NCI-H2196 treated with DMSO at 0.1 percent for 48 hours (cell line): ENCODE data around the gene CNKSR2.

Source experiments
- DNase-seq: peaks from one replicate; lab custom pipeline; 2025; ENCODE audit not compliant: unreplicated experiment; lab: John Stamatoyannopoulos, UW

CNKSR2 gene

DNA sequence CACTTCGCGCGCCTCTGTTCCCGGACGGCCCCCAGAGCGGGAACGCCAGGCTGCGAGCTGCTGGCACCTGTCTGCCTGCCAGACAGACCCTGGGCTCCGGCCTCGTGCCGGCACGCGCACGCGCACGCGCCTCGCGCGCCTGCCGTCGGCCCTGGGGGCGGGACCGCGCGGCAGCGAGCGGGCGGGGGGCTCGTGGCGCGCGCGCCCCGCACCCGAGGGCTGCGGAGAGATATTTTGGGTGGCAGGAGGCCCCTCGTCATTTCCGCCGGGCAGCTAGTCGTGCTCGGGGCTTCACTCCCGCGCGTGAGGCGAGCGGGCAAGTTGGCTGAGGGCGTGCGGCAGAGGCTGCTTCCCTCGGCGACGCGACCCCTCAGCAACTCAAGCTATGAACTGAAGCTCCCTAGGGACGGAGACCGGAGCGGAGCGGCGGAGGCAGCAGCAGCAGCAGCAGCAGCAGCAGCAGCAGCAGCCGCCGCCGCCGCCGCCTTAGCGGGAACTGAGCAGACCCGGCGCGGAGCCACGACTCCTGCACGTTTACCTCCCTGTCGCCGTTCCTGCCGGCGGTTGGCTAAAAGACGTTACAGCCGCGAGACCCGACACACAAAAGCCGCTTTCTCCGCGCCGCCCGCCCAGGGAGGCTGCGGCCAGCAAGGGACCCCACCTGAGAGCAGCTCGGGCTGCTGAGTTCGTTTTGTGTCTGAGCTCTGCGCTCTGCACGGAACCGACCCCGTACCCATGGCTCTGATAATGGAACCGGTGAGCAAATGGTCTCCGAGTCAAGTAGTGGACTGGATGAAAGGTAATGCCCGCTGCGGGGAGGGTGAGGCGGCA is at the start of gene CNKSR2:
TSS of gene CNKSR2 (plus strand) at position 256 of the 831 bp plus-strand sequence. CDS start at position 736, 480 bp downstream.
- peak; percentile 46 for DNase-seq

DNA sequence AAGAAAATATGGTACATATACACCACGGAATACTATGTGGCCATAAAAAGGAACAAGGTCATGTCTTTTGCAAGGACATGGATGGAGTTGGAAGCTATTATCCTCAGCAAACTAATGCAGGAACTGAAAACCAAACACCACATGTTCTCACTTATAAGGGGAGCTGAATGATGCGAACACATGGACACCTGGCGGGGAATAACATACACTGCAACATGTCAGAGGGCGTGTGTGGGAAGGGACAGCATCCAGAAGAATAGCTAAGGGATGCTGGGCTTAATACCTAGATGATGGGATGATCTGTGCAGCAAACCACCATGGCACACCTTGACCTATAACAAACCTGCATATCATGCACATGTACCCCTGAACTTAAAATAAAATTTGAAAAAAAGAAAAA is 19.5 kb upstream of the CNKSR2 start:
- no peak for DNase-seq

DNA sequence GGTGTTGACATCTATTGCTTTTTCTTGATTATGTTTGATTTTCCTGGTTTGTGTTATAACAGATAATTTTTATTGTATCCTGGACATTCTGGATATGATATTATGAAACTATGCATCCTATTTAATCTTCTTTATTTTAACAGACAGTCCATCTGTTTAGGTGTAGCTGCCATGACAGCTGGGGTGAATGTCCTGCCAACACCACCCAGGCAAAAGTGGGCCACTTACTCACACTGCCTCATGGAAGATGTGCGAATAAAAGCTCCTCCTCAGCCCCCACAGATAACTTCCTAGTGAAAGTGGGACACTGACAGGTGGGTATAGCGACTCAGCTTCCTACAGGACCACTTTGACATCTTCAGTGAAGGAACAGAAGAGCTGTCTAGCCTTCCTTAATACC is 18.4 kb upstream of the CNKSR2 start:
- no peak for DNase-seq

DNA sequence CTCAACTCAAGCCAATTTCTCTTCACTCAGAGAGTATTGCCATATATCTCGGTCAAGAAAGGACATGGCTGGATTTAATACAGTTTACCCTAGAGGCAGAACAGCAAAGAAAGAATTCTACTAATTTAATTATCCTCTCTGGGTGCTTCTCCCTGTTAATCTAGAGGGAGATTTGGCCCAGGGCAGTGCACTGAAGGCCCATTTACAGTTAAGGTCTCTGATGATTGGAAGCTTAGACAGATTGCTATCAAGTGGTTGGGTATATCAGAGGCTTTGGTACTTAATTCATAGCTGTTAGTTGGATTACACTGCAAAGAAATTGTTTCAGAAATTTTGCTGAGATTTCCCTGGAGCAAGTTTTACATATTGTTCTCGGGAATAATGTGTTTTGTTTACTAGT is 4.6 kb upstream of the CNKSR2 start:
- DNase-seq: no peak

DNA sequence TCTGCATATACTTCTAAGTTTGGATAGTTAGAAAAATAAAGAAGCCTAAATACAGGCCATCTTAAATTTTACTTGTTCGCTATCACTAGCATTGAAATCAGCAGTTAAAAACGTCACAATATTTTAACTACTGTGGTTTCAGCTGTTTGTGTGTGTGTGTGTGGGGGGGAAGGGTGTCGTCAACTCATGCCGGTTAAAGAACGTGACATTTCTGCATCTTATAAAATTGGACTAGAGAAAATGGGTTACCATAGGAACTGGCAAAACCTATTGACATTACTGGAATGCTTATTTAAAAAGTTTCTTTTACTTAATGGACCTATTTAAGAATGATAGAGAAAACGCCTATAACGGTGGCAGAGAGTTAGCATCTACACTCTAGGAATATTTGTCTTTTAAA is 1.2 kb upstream of the CNKSR2 start:
- DNase-seq: no peak

DNA sequence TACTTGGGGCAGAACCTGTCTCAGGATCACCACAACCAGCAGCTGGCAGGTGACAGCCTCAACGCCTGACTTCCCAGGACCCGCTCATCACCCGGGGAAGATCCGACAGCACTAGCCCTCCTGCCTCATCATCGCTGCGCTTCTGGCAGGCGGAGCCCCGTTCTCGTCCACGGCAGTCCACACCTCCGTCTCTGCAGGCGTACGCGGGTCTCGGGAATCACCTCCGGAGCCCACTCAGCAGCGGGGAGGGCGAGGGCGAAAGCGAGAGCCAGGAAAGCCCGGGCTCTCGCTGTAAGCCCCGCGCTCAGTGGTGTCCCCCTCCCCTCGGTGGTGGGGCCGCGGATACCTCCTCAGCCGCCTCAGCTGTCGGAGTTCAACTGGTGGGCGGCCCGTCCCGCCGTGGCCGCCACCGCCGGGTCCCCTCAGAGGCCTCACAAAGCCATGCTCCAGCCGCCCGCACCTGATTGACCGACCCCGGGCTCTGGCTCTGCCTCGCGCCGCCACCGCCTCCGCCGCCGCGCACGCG is 518 bp upstream of the CNKSR2 start:
- peak; percentile 14 for DNase-seq

DNA sequence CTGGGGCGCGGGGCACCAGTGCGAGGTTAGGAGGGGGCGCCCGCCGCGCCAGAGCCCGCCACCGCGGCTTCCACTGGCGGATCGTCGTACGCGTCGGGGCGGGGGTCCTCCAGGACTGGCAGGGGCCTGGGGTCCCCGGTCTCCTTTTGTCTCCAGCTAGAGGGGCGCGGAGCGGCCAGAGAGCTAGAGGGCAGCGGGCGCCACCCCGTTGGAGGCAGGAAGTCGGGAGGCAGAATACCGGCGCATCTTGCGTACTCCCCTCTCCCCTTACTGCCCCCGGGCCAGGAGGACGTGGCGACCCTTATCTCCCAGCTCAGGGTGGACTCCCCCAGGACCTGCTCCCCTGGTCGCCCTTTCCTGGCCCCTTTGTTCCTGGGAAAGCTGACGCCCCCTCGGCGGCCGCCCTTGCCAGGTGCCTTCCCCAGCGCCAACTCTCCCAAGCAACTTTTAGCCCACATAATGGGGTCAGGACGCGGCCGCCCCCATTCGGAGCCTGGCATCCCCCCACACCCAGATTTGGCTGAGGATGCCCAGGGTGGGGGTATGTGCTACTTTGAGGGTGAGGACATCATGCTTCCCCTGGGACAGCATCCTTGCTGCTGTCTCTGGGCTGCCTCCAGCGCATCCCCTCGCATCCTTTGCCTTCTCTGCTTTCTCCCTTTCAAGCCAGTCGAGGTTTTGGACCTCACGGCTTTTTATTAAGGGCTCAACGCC is 933 bp downstream of the CNKSR2 start:
- no peak for DNase-seq

DNA sequence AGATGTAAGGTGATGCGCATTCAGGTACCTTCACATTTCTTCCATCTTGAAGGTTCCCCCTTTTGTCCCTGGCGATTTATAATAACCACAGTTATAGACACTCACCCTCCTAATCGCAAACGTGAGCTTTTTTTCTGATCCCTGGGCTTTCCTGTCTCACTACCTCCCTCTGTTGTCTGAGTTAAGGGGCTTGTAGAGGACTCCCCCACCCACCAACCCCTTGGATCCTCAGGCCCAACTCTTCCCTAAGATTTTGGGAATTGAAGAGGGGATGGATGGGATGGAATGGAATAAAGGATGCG is 1.4 kb downstream of the CNKSR2 start:
- no peak for DNase-seq

DNA sequence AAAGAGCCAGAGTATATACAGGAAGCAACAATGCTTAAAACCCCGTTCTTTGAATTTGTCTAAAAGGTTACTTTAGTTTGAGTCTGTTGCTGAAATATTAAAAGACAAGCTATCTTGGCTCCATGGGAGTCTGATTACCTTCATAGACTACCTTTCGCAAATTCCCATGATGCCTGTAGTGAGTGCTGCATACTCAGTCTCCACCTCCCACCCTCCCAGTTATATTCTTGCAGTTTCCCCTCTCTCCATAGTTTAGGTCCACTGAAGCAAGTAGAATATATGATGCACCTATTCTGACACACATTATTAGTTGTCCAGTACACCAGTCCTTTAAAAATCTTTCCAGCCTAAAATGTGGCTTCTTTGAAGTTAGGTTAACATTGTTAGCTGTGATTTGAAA is 2.4 kb downstream of the CNKSR2 start:
- DNase-seq: no peak

DNA sequence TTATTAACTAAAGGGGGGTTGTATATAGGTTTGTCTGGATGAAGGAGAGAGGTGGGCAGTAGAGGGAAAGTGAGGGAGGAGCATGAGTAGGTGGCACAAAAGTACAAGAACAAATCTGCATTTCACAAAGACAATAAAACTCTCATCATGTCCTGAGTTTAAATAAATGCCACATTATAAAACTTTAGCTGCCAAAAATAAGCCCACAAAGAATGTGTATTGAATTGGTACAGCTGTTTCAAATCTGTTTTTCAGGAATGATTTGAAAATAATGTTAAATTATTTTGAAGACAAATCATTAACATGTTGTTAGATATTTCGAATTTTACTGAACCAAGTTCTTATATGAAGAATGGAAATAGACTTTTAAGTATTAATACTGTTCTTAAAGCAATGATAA is 5.8 kb downstream of the CNKSR2 start:
- DNase-seq: no peak

DNA sequence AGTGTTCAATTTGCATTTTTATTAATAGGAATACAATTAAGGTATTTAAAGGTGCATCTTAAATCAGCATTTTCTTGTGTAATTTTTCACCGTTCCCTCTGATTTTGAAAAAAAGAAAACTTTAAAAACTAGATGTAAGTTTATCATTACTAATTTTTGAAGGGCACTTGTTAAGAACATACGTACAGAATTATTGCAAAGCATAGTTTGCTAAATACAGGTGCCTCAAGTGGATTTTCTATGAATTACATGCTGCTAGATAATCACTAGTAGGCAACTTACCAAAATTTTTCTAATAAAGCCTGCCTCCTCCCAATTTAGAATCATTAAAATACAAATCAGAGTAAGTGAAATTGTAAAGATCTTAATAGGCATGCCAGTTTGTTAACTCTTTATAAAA is 8.5 kb downstream of the CNKSR2 start:
- DNase-seq: no peak

DNA sequence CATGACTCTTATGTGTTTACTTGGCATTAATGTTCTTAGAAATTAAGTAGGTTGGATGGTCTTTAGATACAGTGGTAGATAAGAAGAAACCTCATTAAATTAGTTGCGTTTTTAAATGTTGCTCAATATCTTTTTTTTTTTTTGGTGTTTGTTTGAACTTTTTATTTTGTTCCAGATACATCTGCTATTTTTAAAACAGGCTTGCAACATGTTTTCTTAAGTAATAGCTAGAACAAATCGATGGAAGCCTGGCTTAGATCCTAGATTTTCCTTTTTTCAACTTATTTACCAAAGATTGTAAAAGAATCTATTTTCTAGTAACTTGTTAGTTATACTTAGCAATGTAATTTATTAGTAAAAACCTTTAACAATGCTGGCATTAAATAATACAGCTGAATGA is 9.3 kb downstream of the CNKSR2 start:
- DNase-seq: no peak

DNA sequence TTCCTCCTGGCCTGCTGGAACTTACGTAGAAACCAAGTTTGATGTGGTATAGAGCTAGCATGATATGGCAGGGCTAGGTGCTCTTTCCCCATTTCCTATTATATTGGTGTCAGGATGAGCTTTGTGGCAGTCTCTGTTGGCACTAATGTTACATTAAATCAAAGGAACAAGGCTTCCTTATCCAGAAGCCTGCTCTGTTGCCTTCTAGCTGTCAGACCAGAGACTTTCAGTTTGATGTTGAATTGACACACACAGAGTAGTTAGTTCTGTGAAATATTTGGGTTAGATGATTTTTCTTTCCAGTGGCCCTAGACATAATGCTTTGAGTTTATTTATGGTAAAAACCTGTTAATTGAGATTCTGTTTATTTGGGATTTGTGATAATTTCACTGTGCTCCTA is 10.0 kb downstream of the CNKSR2 start:
- no peak for DNase-seq

DNA sequence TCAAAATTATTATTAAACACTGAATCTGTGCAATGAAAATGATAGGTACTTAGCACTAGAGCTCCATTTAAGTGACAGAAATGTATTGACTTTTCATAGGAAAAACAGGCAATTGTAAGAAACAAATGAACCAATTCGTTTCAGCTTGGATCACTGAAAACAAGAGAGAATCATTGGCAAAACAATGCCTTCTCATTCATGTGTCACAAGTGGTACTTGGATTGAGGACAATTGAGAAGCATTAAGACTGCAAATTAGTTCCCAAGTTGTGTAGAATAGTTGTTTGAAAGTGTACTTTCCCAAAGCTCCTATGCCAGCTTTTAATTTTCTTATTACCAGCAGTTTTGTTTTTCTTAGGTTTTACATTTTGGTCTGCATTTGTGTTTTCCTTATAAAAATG is 20.6 kb downstream of the CNKSR2 start:
- DNase-seq: no peak

DNA sequence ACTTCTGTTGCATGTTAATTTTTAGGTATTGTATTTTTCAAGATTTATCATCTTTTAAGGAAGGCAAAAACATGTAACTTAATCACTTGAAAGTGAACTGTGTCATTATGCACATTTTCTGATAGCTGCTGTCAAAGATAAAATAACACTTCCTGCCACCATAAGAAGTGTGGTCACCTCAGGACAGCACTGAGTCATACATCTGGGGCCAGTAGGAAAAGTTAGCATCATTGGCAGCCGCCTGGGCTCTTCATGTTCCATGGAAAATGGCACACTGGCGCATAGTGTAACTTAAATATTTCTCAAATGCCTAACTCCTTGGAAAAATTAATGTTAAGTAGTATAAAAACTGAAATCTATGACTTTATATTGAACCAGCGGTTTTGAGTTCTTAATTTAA is 24.2 kb downstream of the CNKSR2 start:
- no peak for DNase-seq

DNA sequence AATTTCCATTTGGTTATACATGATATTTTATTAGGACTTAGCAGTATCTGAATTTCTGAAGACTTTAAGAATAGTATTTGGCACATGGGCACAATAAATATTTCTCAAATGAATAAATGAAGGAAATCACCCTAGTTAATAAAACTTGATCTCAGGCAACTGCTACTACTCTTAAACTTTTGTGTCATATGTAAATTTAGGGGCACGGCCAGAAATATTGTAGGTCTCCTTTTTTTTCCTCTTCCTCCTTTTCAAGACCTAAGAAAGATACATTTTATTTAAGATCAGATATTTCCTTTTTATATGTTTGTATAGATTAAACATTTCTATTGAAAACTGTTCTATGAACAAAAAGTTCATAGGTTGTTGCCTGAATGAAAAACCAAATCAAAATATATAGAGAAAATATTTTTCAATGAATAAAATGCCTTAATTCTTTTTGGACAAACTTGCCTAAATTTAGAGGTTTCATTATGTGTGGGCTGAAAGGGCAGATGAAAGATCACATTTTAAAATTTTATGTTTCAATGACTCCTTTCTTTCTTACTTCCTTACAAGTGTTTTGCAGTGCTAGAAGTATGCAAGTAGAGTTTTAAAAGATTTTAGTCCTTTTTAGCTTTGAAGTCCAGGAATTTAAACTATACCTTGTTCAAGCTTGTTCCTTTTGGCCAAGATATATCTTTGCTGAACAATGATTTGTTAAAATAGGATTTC is 26.3 kb downstream of the CNKSR2 start:
- no peak for DNase-seq

DNA sequence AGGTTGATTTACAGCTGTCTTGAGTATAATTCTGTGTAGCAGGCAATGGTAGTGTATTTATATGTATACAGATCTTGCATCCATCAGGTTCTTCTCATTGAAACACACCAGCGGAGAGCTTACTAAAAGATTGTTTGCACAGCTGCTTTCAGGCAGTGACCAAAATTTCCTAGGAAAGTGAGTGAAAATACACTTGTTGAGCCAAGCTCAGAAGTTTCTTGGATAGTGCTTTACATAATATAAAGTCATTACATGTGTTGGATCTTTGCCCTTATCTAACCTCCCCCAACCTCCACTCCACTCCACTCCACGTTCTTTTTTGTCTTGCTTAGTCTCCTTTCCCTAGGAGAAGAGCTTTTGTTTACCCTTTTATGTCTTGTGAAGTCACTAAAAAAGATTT is 34.1 kb downstream of the CNKSR2 start:
- no peak for DNase-seq

DNA sequence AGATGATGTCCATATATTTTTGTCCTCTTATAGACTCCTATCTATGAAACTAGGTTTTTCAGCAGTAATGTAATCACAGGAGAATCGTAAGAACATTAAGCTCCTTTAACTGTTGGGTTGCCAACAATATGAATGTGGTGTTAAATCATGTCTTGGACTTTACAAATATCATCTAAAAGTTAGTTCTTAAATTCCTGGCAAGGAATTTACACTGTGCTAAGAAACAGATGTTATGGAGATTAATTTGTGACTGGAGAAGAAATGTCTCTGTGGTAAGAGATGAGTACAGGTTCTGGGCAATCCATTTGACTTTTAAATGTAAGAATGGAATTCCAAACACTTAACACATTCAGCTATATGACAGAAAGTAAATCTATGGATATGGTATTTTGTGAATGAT is 34.6 kb downstream of the CNKSR2 start:
- no peak for DNase-seq

DNA sequence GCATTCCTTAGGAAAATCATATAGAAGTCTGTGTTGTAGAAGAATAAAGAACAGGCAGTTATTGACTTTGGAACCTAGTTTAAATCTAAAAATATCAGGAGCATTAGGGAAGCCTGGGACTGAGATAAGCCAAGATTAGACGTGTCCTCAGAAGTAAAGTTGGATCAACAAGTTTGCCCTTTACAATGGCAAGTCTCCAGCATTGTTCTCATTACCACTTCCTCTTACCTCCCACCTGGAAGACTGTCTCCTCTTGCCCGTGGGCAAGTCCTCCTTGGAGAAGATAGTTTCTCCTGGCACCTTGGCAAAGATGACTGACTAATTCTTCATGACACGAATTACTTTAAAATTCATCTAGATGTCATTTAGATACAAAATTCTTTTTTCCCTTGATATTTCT is 37.8 kb downstream of the CNKSR2 start:
- no peak for DNase-seq

DNA sequence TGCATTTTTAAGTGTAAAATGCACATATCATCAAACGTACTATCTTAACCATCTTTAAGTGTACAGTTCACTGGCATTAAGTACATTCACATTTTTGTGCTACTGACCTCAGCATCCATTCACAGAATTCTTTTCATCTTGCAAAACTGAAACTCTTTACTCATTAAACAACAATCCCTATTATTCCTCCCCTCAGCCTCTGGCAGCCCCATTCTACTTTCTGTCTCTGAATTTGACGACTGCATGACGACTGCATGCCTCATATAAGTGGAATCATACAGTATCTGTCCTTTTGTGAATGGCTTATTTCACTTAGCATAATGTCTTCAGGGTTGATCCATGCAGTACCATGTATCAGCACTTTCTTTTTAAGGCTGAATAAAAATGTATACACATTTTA is 38.7 kb downstream of the CNKSR2 start:
- DNase-seq: no peak

DNA sequence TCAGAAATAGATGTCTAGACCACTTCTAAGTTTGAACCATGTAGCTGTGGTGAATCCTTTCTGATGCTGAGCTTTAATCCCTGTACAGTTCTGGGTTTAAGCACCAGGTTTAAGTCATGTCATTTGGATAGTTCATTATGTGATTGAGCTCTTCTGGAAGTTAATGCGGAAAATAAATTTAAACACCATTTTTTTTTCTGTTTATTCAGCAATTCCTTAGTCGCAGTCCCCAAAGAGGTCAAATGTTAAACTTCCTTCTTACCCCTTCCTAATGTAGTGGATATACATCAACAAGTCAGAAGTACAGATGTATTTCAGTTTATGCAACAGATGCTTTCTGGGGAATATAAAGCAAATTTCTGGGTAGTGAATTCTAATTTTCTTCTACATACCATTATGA is 52.9 kb downstream of the CNKSR2 start:
- no peak for DNase-seq

DNA sequence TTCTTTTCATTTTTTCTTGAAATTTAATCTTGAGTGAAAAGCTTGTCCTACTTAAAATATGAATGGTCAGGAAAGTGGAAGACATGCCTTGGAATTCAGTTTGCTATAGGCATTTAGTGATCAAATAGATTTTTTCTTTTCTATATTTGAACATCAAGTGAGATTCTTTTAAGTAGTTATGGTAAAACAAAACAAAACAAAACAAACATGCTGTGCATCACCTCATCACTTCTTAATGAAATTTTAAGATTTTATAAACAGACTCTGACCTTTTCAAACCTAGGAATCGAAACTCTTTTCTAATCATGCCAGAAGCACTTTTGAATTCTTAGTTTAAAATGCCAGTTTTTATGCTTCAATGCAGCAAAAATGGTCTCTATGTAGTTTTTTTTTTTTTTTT is 62.8 kb downstream of the CNKSR2 start:
- no peak for DNase-seq
